ENCODE data around the gene ADAMTS14.

The ADAMTS14 gene

DNA sequence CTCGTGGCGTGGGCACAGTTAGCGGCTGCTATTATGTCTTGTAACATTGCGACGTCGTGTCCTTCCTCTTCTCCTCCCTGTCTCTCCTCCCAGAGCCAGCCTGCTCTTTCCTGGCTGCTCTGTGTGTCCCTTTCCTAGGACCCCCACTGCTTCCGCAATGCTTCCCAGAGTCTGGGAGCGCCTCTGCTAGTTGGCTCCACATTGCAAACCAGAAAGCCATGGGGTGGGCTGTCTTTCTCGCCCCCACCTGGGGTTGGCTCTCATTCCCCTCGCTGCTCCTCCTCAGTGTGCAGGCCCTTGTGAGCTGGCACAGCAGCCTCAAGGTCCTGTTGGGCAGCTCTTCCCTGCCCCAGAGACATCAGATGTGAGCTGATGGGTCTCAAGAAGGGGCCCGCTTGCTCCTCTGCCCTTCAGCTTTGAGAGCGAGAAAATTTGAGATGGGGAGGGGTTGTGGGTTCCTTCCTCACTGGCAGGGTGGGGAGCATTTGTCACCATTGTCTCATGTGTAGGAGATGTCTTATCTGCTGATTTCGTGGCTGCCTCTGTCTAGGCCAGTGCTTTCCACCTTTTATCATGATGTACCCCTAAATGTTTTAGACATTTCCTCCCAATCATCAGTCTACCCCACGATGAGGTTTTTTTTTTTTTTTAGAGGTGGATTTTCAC lies 3.3 kb downstream of the ADAMTS14 start:
- DNase-seq = no peak

- no peak for DNase-seq
These were observed 4.2 kb downstream of the ADAMTS14 start for GRCh38 chr10:70676511-70676910.

GRCh38 chr10:70677016-70677415 lies 4.7 kb downstream of the ADAMTS14 start:
- DNase-seq = no peak

DNA sequence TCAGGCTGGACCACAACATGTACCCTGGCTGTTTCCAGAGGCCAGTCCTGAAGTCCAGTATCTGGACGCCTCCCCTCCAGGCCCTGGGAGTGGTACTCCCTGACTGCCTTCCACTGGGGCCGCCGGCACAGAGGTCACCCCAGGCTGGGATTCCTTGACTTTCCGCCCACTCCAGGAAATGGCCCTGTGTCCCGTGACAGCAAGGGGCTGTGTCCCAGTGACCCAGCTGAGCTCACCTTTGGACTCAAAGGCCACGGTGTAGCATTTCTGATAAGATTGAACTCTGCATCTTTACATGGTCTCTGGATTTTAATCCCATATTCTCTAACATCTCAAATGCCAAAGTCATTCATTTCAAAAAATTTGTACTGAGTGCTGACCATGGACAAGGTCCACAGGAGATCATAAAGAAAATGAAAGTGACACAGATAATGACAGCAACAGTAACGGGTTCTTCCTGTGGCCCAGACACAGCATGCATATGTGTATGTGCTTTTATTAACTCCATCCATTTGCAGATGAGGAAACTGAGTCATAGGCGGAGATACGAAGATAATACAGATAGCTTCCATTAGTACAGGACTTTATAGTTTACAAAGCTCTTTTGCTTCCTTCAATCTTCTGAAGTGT lies 5.4 kb downstream of the ADAMTS14 start:
- DNase-seq = no peak

- DNase-seq = no peak
These were observed 5.9 kb downstream of the ADAMTS14 start for GRCh38 chr10:70678250-70678635.

DNA sequence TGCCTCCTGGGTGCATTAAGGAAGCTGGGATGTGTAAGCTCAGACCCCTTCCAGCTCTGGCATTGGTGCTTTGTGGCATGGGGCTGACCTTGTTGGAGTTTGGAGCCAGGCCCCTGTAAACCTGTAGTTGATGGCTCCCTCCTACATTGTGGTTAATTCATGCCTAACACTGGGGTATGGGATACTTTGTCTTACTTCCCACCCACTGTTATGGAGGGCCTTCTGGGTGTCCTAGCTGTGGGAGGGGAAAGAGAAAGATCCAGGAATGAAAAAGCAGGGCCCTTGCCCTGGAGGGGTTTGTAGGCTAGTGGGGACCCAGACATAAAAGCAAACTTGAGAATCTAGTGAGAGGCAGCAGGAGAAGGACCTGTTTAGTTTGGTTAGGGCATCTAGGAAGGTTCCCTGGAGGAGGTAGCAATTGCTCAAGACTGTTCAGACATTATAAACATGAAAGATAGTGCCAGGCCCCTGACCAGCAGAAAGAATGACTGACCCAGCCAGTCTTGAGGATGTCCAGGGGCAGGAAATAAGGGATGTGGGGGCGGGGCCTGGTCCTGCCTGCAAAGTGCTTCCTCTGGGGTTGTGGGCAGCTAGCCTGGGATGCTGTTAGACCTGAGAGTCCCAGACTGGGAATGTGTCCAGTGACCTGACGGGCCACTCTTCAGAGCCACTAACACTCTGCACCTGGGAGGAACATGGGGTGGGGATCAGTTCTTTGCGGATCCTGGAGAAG lies 6.6 kb downstream of the ADAMTS14 start:
- no peak for DNase-seq

- DNase-seq = no peak
These were observed 7.2 kb downstream of the ADAMTS14 start for GRCh38 chr10:70679498-70679897.

DNA sequence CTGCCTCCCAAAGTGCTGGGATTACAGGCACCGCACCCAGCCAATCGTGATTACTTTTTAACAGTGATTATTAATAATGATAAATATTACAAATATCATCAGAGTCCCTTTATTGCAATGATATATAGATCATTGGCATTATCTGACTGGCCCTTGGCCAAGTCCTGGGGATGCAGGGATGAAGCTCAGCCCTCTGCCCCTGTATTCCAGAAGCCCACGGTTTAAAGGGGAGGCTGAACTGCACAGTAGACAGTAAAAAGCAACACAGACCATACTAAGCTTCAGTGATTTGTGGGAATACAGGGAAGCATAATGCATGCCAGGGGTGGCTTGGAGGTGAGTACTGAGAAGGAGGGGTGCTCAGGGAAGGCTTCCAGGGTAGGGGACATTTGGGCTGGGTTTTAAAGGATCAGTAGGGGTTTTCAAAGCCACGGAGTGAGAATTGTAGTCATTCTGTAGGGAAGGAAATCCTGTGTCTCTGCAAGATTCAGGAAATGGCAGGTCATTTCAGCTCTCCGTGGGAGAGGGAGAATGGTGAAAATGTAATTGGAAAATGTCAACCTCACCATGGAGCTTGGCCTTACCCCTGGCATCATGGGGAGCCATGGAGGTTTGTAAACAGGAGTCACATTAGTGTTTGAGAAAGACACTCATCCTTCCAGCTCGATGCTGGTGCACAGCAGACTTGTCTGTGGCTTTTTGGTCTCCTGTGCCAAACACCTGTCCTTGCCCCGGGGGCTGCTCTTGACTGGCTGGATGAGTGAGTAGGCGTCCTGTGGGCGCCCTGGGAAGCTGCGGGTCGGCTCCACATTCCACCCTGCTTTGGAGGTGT lies 8.8 kb downstream of the ADAMTS14 start:
- DNase-seq = no peak

DNA sequence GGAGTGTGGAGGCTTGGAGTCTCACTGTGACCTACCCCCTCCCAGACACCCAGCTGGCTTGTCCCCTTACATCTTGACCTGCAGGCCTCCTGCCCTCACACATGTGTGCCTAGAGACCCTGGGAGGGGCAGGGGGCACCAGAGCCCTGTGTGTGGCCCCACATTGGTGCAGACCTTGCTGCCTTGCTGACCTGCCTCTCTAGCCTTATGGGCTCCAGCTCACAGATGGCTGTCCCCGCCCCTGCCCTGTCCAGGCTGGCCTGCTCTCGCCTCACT lies 9.4 kb downstream of the ADAMTS14 start:
- no peak for DNase-seq

DNA sequence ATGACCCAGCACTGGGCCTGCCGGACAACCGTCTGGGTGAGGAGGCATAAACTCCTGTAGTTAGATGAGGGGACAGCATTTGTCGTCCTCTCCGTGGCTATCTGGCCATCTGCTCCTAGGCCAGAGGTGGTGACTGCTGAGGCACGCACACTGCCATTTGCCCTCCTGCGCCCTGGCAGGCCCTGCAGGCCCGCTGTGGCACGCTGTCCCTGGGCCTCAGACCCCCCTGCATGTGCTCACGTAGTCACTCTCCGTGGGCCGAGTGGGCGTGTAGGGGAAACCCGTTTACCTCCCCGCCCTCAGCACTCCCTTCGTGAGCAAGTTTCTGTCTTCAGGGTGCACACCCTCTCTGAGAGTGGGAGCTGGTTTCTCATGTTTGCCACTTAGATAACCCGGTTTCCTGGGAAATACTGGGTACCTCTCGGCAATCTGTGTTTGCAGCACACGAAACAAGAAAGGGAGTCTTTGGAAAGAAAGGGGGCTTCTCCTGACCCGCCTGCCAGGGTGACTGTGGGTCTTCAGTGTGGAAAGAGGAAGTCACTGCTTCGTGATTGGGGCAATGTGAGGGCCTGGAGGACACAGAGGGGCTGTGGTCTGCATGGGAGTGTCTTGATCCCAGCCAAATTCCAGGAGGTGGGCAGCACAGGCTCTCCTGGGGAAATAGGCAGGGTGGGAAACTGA lies 10.8 kb downstream of the ADAMTS14 start:
- DNase-seq = peak in 1 of 2 donors; percentile 21

DNA sequence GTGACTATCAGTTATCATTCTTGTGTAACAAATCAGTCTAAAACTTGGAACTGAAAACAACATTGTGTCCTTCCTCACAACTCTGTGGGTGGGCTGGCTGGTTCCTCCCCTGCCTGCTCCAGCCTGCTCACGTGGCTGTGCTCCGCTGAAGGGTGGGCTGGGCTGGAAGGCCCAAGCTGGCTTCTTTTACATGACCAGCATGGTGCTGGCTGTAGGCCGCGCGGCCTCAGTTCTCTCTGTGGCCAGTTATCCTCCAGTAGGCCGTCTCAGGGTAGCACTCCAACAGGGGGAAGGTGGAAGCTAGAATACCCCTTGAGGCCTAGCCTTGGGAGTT lies 11.3 kb downstream of the ADAMTS14 start:
- DNase-seq = no peak

GRCh38 chr10:70683940-70684339 lies 11.6 kb downstream of the ADAMTS14 start:
- no peak for DNase-seq

DNA sequence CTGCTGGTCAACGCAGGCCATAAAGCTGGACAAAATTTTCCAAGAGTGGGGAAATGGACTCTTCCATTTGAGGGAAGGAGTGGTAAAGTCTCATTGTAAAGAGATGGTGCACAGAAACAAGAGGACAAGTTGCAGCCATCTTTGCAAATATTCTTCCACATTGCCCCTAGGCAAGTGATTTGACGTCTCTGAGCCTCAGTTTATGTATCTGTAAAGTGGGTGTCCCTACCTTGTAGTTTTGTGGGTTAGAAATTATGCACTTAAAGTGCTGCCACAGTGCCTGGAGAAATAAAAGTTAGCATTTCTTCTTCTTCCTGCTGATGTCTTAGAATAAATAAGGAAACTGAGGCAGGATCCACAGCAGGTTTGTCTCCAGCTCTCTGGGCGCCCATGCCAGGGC lies 12.1 kb downstream of the ADAMTS14 start:
- DNase-seq = no peak

DNA sequence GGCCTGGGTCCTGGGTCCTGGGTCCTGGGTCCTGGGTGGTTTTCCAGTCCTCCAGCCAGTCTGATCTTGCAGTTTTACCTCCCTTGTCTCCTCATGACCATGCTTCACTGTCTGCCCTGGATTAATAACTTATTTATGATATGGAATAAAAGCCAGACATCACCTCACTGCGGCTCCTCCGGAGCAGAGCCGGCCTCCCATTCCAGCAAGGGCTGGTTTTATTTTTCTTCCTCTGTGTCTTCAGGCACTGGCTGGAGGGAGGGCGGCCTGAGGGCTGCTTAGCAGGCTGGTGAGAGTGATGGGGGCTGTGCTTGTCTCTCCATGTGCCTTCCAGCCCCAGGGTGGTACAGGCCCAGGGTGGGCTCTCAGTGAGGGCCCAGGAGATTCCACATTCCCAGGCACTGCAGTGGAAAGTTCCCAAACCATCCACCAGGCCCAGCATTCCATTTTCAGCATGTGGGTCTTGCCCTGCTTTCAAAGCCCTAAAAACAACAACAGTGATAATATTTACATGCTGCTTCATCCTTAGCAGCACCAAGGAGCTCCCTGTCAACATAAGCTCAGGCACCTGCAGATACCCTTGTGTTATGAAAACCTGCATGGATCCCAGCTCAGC lies 12.6 kb downstream of the ADAMTS14 start:
- no peak for DNase-seq

- no peak for DNase-seq
These were observed 13.2 kb downstream of the ADAMTS14 start for GRCh38 chr10:70685455-70685911.

DNA sequence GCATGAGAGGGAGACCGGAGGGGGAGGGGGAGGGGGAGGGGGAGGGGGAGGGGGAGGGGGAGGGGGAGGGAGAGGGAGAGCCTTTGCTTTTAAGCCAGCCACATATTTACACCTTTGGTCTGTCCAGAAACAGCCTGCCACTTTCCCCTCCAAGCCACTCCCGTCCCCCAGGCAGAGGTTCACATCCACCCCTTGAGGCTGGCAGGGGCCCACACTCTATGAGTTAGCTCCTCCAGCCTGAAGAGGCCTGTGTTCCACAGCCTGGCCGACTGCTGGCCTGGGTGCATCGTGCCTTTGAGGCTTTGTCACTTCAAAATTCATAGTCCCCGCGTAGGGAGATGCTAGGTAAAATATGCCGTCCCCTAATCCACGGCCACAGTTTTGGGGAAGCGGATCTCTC lies 16.5 kb downstream of the ADAMTS14 start:
- no peak for DNase-seq

DNA sequence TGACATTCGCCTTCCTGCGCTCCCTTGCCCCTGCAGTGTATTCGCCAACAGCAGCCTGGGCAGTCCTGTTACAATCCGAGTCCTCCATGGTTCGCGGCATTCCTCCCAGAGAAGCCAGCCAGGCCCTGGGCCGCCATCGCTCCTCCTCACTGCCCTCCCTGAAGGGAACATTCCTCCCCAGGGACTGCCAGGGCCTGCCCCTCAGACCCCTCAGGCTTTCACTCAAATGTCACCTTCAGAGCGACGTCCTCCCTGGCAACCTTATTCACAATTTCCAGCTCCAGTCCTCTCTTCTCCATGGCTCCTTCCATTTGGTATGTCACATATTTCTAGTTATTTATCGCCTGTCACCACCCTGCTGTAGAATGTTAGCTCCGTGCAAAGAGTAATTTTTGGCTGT lies 17.4 kb downstream of the ADAMTS14 start:
- no peak for DNase-seq

DNA sequence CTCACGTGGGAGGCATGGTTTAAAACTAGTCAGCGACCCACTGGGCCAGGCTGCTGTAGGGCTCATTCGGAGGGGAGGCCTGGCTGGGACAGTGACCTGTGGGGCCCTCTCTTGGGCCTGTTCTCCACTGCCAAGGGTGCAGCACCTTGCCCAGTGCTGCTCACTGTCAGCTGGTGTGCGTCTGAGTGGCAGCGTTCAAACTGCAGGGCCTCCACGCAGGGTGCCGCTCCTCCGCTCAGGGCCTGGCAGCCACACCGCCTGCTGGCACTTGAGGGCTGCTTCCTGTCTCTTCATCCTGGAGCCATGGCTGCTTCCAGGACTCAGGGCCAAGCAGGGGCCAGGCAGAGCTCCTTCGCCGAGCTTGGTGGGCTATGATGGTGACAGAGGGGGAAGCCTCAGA lies 18.3 kb downstream of the ADAMTS14 start:
- no peak for DNase-seq

GRCh38 chr10:70691611-70692010 lies 19.3 kb downstream of the ADAMTS14 start:
- no peak for DNase-seq

- DNase-seq = no peak
These were observed 19.8 kb downstream of the ADAMTS14 start for GRCh38 chr10:70692043-70692603.

DNA sequence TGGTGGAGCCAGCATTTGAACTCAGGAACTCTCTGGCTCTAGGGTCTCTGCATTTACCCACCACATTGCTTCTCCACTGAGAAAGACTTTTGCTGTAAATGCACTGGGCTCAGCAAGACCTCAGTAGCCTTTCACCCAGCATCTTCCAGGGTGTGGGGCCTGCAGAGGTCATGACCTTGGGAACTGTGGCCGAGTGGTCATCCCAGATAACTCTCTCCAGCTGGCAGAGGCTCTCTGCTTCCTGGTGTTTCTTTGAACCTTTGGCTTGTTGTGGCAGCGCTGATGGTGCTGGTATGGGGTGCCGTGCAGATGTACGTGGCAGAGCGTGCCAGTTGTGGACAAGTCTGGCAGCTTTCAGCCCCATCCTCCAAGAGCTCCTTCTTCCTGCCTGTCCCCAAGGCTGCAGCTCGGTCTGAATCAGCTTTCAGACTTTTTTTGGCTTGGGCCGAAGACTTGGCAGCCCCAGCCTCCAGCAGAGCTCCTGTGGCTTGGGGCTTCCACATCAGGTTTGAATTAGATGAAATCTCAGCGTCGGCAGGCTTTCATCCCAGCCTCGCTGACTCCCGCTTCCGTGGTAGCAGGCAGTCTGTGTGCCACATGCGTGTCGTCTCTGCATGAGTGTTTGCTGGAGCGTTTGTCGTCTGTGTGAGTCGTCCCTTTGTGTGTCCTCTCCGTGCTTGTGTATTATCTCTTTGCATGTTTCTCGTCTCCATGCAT lies 21.5 kb downstream of the ADAMTS14 start:
- DNase-seq = no peak

Data from stimulated activated CD4-positive, alpha-beta T cell treated with anti-CD3 and anti-CD28 coated beads, Interleukin-2, amount 100 ng/mL, for 24 hours (primary cell).